Chondrocyte (in vitro differentiated cells): Measurements from ENCODE around the gene PSME1. TPM values are rescaled to one million over a fixed set of nuclear protein-coding genes. Genes with fewer than 3 reads are reported as not detected.

Experiments used
- DNase-seq: peaks from one replicate; pipeline ENCODE4 v3.0.0; 2021; ENCODE audit warnings: mixed read lengths, low spot score
- H3K27ac Mint-ChIP-seq: one replicate; pipeline ENCODE4 v1.8.0; 2021; ENCODE audit warnings: mild to moderate bottlenecking, moderate library complexity, mixed read lengths; ENCODE audit not compliant: unreplicated experiment
- H3K27me3 Mint-ChIP-seq: 2 replicates; pipeline ENCODE4 v1.8.0; 2021; ENCODE audit warnings: low read depth, mixed read lengths
- H3K36me3 Mint-ChIP-seq: 2 replicates; pipeline ENCODE4 v1.8.0; 2021; ENCODE audit warnings: low read depth, mixed read lengths
- H3K4me1 Mint-ChIP-seq: 2 replicates; pipeline ENCODE4 v1.8.0; 2021; ENCODE audit warnings: low read depth, mild to moderate bottlenecking, mixed read lengths
- H3K4me3 Mint-ChIP-seq: one replicate; pipeline ENCODE4 v1.8.0; 2021; ENCODE audit warnings: mild to moderate bottlenecking, moderate library complexity, mixed read lengths; ENCODE audit not compliant: unreplicated experiment
- H3K9me3 Mint-ChIP-seq: 2 replicates; pipeline ENCODE4 v1.8.0; 2021; ENCODE audit warnings: low read depth, mixed read lengths
- total RNA-seq: library from RNA; stranded (reverse); gene quantifications from 3 replicates; pipeline ENCODE4 v1.2.1, GENCODE V29; 2021
- TF ChIP-seq, protein P1 (sequence below): fragments of 200-600 bp; sonication (generic); IDR thresholded peaks from 2 replicates; pipeline ENCODE4 v1.5.0; 2021; ENCODE audit warnings: antibody characterized with exemption, mild to moderate bottlenecking, moderate library complexity

The PSME1 gene
- total RNA-seq, 1 donor from 2014 or later, result 59.2 TPM

DNA sequence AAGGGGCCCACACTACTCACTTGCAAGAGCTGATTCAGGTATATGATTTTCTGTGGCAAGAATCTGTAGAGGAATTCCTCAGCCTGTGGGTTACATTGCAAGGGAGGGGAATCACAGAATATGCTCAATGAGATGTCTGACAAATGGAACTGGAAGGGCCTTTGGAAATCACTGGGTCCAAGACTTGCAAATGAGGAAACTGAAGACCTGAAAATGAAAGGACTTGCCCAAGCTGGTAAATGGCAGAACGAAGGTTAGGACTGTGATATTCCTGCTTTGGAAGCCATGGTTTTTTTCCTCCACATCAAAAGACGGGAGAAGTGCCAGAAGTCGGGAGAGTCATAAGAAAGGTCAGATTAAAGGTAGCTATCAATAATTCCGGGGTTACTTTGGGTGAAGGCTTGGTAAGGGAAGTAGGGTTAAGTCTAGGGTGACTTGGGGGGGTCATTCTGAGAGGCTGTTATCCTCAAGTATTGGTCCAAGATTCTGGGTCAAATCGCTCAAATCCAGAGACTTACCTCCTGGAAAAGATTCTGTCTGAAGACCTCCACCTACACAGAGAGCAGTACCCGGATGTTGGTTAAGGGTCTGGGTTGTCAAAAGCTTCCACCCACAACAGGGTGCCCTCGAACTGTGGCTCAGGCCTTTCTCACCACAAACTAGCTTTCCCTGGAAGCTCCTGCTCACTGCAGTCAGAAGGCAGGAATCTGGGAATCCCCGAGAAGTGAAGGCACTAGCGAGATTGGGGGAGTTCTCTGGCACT, 9.9 kb downstream of the PSME1 start:
- TF ChIP-seq, protein P1, sequence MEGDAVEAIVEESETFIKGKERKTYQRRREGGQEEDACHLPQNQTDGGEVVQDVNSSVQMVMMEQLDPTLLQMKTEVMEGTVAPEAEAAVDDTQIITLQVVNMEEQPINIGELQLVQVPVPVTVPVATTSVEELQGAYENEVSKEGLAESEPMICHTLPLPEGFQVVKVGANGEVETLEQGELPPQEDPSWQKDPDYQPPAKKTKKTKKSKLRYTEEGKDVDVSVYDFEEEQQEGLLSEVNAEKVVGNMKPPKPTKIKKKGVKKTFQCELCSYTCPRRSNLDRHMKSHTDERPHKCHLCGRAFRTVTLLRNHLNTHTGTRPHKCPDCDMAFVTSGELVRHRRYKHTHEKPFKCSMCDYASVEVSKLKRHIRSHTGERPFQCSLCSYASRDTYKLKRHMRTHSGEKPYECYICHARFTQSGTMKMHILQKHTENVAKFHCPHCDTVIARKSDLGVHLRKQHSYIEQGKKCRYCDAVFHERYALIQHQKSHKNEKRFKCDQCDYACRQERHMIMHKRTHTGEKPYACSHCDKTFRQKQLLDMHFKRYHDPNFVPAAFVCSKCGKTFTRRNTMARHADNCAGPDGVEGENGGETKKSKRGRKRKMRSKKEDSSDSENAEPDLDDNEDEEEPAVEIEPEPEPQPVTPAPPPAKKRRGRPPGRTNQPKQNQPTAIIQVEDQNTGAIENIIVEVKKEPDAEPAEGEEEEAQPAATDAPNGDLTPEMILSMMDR, result no peak
- H3K9me3 Mint-ChIP-seq, result no peaks in the 10 kb centered on the region
- no peaks in the 10 kb centered on the region for H3K27me3 Mint-ChIP-seq
- H3K4me3 Mint-ChIP-seq, result peak overlapping the region; percentile 98
- H3K27ac Mint-ChIP-seq, result peak overlapping the region; percentile 97
- peaks cover 7% of the 10 kb centered on the region for H3K36me3 Mint-ChIP-seq
- peaks cover 40% of the 10 kb centered on the region for H3K4me1 Mint-ChIP-seq
- no peak for DNase-seq

DNA sequence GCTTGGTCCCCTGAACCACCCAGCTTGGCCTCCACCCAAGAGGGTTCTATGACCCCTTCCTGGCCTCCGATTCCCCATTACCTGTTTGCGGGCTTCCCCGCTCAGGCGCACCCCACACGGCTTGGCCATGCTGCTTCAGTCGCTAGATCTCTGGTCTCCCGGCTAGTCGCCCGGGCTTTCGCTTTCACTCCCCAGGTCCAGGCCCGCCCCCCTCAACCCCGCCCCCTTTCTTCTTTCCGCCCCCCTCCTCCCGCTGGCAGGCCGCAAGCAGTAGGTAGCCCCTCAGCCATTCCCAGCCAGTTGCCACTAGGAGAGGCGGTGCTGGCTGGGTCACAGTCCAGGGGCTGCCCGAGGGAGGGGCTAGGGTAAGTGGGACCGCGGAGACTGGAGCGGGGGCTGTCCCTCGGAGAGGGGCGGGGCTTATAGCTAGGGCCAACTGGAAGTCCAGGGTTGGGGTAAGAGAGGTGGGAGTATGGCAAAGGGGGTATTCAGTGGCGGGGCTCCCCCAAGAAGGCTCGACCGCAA, 10.5 kb downstream of the PSME1 start, which contains the start of gene PSME2:
PSME2 (minus strand) TSS at position 158 of the 525 bp plus-strand sequence; CDS start at position 129, 29 bp downstream.
- peak within 1 kb of the TSS; percentile 97 for H3K27ac Mint-ChIP-seq
- no peaks in the 10 kb centered on the region for H3K9me3 Mint-ChIP-seq
- no peaks in the 10 kb centered on the region for H3K27me3 Mint-ChIP-seq
- peaks cover 38% of the 10 kb centered on the region for H3K4me1 Mint-ChIP-seq
- H3K4me3 Mint-ChIP-seq, result peak within 1 kb of the TSS; percentile 98
- TF ChIP-seq, protein P1, result peak; percentile 12
- peaks cover 10% of the 10 kb centered on the region for H3K36me3 Mint-ChIP-seq
- DNase-seq, result peak; percentile 98

DNA sequence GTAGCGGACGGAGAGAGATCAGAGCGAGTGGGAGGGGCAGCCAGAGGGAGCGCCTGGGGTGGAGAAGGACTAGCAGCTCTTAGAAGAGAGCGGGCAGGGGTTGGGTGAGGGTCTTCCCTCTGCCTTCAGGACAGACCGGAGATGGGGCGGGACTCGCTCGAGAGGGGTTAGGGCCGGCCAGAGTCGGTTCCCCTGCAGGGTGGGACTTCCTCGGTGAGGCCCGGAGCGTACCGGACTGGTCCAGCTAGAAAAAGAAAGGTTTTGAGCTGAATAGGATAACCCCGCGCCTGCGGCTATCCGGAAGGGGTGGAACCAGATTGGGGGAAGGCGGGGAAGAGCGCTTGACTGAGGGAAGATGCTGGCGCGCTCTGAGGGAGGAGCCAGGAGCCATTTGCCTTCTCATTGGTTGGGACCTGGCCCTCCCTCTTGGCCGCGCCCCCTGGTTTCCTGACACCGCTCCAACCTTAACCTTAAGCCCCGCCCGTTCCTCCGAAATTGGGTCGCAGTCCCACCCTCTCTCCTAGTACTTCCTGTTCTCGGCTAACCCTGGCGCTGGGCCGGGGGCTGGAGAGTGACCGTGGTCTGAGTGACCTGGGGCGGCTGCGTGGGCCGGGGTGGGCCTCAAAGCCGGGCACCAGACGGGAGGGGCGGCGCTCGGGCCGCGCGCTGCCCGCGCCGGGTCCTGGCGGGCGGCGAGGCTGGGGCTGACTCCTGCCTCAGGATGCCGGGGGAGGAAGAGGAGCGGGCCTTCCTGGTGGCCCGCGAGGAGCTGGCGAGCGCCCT, 11.2 kb downstream of the PSME1 start, which contains the start of gene RNF31:
RNF31 (plus strand) TSS at position 521 of the 783 bp plus-strand sequence; CDS start at position 722, 201 bp downstream.
- peak; percentile 99 for DNase-seq
- H3K27ac Mint-ChIP-seq, result peak within 1 kb of the TSS; percentile 97
- peaks cover 31% of the 10 kb centered on the region for H3K4me1 Mint-ChIP-seq
- TF ChIP-seq, protein P1, result no peak
- peak within 1 kb of the TSS; percentile 98 for H3K4me3 Mint-ChIP-seq
- no peaks in the 10 kb centered on the region for H3K9me3 Mint-ChIP-seq
- H3K27me3 Mint-ChIP-seq, result no peaks in the 10 kb centered on the region
- H3K36me3 Mint-ChIP-seq, result peaks cover 13% of the 10 kb centered on the region

DNA sequence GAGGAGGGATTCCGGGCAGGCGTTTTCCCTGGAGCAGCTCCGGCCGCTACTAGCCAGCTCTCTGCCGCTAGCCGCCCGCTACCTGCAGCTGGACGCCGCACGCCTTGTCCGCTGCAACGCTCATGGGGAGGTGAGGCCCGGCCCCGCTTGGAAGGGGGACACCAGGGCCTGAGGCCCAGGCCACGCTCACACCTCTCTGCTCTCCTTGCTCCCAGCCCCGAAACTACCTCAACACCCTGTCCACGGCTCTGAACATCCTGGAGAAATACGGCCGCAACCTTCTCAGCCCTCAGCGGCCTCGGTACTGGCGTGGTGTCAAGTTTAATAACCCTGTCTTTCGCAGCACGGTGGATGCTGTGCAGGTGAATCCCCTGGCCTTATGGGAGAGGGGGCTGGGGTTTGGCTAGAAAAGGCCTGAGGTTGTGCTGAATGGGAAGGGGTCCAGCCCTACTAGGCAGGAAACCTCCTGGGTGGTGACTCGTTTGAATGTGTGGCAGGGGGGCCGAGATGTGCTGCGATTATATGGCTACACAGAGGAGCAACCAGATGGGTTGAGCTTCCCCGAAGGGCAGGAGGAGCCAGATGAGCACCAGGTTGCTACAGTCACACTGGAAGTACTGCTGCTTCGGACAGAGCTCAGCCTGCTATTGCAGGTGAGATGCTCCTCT, 11.9 kb downstream of the PSME1 start:
- no peaks in the 10 kb centered on the region for H3K27me3 Mint-ChIP-seq
- H3K27ac Mint-ChIP-seq, result peak overlapping the region; percentile 63
- no peaks in the 10 kb centered on the region for H3K9me3 Mint-ChIP-seq
- H3K4me1 Mint-ChIP-seq, result peaks cover 29% of the 10 kb centered on the region
- H3K36me3 Mint-ChIP-seq, result peaks cover 13% of the 10 kb centered on the region
- peak; percentile 80 for DNase-seq
- TF ChIP-seq, protein P1, result peak; percentile 7
- H3K4me3 Mint-ChIP-seq, result peak overlapping the region; percentile 98
